T-helper 1 cell (primary cell): ENCODE measurements around the gene KMT2E.

Experiments
- DNase-seq, 5 donors: peaks; one replicate each; pipeline ENCODE4 v3.0.0-alpha.2; 2012 to 2020

Gene KMT2E

GRCh38 chr7:105084581-105084980 lies 70.6 kb downstream of the KMT2E start:
- DNase-seq: no peak

DNA sequence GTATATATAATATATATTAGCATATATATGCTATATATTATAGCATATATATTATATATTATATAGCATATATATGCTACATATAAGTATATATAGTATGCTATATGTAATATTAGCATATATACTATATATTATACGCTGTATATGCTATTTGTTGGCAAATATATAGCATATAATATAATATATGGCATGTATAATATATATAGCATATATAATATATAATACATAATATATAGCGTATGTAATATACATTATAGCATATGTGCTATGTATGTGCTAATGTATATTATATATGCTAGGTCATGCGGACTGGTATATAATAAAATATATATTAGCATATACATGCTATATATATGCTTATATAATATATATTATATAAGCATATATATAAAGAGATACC lies 72.8 kb downstream of the KMT2E start:
- no peak for DNase-seq

DNA sequence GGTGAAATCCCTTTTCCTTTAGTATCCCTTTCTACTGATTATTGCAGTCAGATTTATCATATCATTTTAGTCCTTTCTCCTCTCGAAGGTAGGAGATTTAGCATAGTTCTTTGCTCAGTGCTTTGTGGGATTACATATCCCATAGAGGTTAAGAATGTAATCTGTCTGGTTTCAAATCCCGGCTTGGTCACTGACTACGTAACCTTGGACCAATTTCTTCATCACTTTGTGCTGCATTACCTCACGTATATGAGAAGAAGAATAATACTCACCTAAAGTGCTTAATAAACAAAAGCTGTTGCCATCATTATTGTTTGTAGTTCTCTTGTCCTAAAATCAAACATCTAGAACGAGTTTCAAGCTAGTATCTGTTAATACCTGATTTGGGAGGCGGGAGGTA lies 74.0 kb downstream of the KMT2E start:
- no peak for DNase-seq

DNA sequence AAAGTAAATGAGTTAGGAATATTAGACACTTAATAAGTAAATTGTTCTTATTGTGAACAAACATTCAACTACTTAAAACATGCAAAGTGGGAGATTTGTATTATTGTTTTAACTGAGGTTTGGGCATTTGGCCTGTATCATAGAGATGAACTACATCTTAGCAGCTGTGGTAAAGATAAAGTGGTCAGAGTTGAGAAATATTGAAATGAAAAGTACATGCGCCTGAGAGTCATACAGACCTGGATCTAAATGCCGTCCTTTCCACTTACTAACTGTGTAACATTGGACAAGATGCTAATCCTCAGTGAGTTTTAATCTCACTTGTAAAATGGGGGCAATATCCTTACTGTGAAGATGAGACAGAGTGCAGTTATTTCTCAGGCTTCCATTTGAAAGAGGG lies 74.5 kb downstream of the KMT2E start:
- no peak for DNase-seq

DNA sequence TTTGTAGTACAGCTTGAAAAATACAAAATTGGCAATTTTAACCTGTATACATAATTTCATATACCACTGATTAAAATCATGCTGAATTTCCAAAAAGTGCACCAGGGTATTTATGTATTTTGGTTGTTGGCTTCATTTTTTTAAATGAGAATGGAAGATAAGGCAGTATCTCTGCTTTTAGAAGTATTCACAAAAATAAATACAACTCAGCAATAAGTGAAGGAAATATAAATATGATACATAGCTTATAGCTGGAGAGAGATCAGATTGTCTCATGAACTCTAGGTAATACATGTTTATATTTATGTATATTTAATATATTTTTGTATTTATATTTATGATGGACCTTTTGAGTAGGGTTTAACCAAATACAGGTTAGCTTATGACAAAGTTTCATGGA lies 81.0 kb downstream of the KMT2E start:
- DNase-seq: no peak

GRCh38 chr7:105096306-105096705 lies 82.3 kb downstream of the KMT2E start:
- DNase-seq: no peak

DNA sequence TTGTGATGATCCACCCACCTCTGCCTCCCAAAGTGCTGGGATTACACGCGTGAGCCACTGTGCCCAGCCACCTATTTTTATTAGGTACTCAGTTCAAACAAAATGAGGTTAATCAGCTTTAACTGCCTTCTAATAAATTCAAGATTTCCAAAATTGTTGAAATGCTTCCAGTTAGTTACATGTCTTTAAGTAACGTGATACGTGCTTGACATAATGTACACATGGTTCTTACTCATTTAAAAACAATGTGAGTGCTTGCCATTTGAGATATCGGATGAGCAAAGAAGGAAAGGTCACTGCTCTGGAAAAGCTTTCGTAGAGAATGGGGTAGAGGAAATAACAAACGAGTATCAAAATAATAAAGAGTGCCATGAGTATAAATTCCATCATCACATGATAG lies 83.6 kb downstream of the KMT2E start:
- no peak for DNase-seq

DNA sequence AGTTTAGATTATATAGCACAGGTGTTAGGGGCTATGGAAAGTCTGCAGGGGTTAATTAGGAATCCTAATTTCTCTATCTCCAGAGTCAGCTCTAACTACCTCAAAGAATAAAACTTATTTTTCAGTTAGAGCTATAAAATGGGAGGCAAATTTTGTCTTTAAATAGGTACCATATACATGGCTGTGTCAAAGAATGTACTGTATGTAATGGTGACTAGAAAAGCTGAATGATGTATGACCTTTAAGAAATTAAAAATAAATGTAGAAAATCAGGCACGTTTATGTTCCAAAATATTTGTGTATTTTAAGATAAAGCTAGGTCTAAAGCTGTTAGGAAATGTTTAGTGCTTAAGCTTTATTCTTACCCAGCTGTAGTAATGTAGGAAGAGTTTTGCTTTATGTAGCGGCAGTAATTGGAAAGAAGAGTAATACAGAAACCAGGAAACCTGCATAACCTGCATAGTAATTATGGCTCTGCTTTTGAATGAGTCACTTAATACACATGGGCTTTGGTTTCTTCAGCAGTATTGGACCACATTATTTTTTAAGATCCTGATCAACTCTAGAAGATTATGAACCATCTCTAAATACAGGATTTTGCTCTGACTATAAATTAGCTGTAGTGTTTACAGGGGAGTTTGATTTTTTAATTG lies 85.0 kb downstream of the KMT2E start:
- peak in 1 of 5 donors; percentile 47 for DNase-seq

- DNase-seq: no peak
Observed at GRCh38 chr7:105101864-105102263, 87.9 kb downstream of the KMT2E start.

GRCh38 chr7:105102557-105103352 lies 88.8 kb downstream of the KMT2E start:
- DNase-seq: no peak

DNA sequence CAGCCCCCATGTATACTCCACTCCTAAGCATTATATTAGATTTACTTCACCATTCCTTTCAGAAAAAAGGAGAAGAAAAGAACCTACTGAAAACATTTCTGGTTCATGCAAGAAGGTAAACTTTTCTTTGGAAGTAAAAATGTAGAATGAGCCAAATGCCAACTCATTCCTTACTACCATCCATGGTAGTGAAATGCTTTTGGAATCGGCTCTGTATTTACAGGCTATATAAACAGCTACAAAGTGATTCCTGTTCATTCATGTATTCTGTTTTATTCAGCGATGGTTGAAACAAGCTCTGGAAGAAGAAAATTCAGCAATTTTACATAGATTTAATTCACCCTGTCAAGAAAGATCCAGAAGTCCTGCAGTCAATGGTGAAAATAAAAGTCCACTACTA lies 91.6 kb downstream of the KMT2E start:
- DNase-seq: no peak

GRCh38 chr7:105106473-105106872 lies 92.5 kb downstream of the KMT2E start:
- peak in 1 of 5 donors; percentile 66 for DNase-seq

GRCh38 chr7:105107458-105107857 lies 93.5 kb downstream of the KMT2E start:
- DNase-seq: no peak

DNA sequence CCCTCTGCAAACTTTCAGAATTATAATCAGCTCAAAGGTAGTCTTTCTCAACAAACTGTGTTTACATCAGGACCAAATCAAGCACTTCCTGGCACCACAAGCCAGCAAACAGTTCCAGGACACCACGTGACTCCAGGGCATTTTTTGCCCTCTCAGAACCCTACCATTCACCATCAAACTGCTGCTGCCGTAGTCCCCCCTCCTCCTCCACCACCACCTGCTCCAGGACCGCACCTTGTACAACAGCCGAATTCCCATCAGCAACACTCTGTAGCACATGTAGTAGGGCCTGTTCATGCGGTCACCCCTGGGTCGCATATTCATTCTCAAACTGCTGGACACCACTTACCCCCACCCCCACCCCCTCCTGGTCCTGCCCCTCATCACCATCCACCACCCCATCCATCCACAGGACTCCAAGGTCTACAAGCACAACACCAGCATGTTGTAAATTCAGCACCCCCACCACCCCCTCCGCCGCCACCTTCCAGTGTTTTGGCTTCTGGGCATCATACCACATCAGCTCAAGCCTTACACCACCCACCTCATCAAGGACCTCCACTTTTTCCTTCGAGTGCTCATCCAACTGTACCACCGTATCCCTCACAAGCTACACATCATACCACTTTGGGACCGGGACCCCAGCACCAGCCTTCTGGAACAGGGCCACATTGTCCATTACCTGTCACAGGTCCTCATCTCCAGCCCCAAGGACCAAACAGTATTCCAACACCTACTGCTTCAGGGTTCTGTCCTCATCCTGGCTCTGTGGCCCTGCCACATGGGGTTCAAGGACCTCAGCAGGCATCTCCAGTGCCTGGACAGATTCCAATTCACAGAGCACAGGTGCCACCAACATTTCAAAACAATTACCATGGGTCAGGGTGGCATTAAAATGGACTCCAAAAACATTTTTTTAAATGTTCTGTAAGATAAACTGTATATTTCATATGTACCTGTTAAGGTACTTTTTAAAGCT lies 98.7 kb downstream of the KMT2E start:
- DNase-seq: no peak

DNA sequence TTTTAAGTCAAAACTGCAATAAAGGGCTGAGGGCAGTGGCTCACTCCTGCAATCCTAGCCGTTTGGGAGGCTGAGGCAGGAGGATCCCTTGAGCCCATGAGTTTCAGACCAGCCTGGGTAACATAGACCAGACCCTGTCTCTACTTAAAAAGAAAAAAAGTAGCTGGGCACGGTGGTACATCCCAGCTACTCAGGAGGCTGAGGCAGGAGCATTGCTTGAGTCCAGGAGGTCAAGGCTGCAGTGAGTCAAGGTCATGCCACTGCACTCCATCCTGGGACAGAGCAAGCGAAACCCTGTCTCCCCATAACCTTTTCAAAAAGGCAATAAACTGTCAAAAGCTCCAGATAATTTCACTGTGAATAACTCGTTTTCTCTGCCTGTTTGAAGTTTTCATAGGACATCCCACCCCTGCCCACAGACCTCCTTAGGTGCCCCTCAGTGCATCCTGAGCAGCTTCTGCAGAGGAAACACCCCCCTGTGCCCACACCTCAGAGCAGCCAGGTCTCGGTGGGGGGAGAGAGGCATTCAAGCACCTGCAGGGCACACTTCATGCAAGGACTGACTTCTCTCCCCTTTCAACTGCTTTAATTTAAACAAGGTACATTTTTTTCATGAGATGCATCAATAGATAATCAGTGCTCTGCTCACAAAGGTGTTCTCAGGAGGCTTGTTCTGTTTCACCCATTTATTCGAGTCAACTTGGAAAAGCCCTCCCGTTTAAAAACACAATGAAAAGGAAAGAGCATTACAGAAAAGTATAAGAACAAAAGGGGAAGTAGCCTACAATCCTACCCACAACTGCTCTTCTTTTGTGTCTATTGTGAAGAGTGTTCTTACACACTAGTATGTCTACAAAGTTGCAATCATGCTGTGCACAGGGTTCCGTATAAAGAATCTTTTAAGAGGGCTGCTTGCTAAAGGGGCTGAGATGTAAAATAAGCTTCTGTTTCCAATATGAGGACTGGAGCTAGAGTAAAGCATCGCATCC lies 104.9 kb downstream of the KMT2E start:
- no peak for DNase-seq

GRCh38 chr7:105122619-105123018 lies 108.6 kb downstream of the KMT2E start:
- DNase-seq: no peak

DNA sequence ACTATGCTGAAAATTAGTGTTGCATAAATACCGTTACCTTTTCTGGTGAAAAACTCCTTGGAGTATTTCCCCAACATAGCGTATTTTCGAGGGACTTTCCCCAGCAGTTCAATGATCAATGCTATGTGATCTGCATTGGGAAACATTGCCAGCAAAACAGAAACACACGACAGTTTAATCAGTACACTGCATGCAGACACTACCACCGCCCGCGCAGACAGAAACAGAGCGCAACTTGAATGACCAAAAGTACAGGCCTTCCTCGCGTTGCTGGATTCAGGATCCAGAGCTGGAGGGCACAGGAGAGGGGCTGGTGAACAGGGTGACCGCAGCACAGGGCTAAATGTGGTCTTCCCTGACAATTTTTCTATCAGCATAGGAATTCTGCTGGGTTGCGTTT lies 111.7 kb downstream of the KMT2E start:
- DNase-seq: no peak

- DNase-seq: no peak
Observed at GRCh38 chr7:105126436-105126975, 112.5 kb downstream of the KMT2E start.

- DNase-seq: no peak
Observed at GRCh38 chr7:105127179-105127578, 113.2 kb downstream of the KMT2E start.

DNA sequence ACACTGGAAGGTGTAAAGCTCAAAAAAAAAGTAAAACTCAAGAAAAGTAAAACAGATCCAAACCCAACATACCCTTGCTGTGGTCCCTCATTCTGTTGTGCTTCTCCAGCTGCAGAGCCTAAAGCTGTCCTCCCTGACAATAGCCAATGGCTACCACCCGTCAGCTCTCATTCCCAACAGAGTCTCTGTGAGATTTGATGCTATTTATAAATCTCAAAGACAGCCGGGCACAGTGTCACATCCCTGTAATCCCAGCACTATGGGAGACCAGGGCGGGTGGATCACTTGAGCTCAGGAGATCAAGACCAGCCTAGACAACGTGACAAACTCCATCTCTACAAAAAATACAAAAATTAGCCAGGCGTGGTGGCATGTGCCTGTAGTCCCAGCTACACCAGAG lies 116.0 kb downstream of the KMT2E start:
- no peak for DNase-seq

DNA sequence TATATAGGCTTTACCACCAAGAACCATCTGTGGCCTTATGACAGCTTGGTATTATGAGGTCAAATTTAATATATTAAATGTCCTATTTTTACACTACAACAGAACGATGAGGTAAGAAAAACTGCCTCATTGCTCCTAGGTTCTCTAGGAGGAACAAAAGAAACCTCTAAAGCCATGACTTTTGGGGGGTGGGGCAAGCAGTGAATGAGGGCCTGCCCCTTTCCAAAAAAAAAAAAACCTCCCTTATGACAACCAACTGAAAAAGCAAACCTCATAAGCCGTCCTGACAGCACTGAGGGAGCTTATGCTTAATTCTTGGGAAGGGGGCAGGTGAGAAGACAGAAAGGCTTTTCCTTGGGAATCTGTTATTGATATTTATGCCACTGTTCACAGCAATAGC lies 116.6 kb downstream of the KMT2E start:
- DNase-seq: no peak
